PC-9 (cell line): ENCODE data around the gene FSIP2. TPM values are rescaled to one million over a fixed set of nuclear protein-coding genes. Genes with fewer than 3 reads are reported as not detected.

ENCODE experiments used
- Bru-seq: library from RNA; stranded (reverse); fragments of 400-500 nt; gene quantifications from one replicate; lab custom pipeline; 2021; lab: Mats Ljungman, UMichigan
- BruChase-seq, 2 experiments: library from RNA; stranded (reverse); fragments of 400-500 nt; gene quantifications; one replicate each; lab custom pipeline; 2021; lab: Mats Ljungman, UMichigan
- BruUV-seq: library from RNA; stranded (reverse); fragments of 400-500 nt; replicated peaks from 2 replicates; lab custom pipeline; 2021; lab: Mats Ljungman, UMichigan
- CTCF ChIA-PET: fragments of 300-600 bp; sonication (Branson Sonifier 250); formaldehyde crosslinking; loops from one replicate; lab custom pipeline; 2022; ENCODE audit warnings: antibody characterized with exemption; lab: Charles Lee
- POLR2A ChIA-PET: fragments of 300-600 bp; sonication (Branson Sonifier 250); formaldehyde crosslinking; loops from one replicate; lab custom pipeline; 2022; ENCODE audit warnings: antibody characterized with exemption; ENCODE audit not compliant: unreplicated experiment; lab: Charles Lee
- DNase-seq, 2 experiments: peaks; one replicate each; pipeline versions ENCODE4 v3.0.0 to v3.0.0-alpha.2; 2015 to 2022; ENCODE audit warnings: mixed read lengths in 1 of 2
- H2AFZ ChIP-seq: fragments of 200-600 bp; sonication (generic); 2 replicates; pipeline ENCODE4 v1.8.1; 2017; ENCODE audit warnings: antibody characterized with exemption
- H3F3A ChIP-seq: fragments of 200-600 bp; sonication (generic); 2 replicates; pipeline ENCODE4 v1.8.1; 2017; ENCODE audit warnings: antibody characterized with exemption, mild to moderate bottlenecking, low read depth; ENCODE audit not compliant: insufficient read depth
- H3K27ac ChIP-seq: fragments of 200-600 bp; sonication (generic); 2 replicates; pipeline ENCODE4 v1.6.1; 2016; ENCODE audit warnings: mixed run types
- H3K27me3 ChIP-seq: fragments of 200-600 bp; sonication (generic); 2 replicates; pipeline ENCODE4 v1.6.1; 2016; ENCODE audit warnings: low read depth, mixed run types; ENCODE audit not compliant: insufficient read depth
- H3K36me3 ChIP-seq: fragments of 200-600 bp; sonication (generic); 2 replicates; pipeline ENCODE4 v1.6.1; 2016; ENCODE audit warnings: low read depth, mixed run types
- H3K4me1 ChIP-seq: fragments of 200-600 bp; sonication (generic); replicated peaks from 2 replicates; pipeline ENCODE4 v1.6.1; 2016; ENCODE audit warnings: mixed run types; ENCODE audit not compliant: insufficient read depth
- H3K4me2 ChIP-seq: fragments of 200-600 bp; sonication (generic); 2 replicates; pipeline ENCODE4 v1.6.1; 2017; ENCODE audit warnings: mixed run types
- H3K4me3 ChIP-seq: fragments of 200-600 bp; sonication (generic); 2 replicates; pipeline ENCODE4 v1.6.1; 2016; ENCODE audit warnings: mixed run types
- H3K79me2 ChIP-seq: fragments of 200-600 bp; sonication (generic); 2 replicates; pipeline ENCODE4 v1.6.1; 2017; ENCODE audit warnings: low read depth, mixed run types
- H3K9me2 ChIP-seq: fragments of 200-600 bp; sonication (generic); 2 replicates; pipeline ENCODE4 v1.8.1; 2017; ENCODE audit warnings: mild to moderate bottlenecking; ENCODE audit not compliant: insufficient read depth
- H3K9me3 ChIP-seq: fragments of 200-600 bp; sonication (generic); 2 replicates; pipeline ENCODE4 v1.8.1; 2016; ENCODE audit warnings: low read depth; ENCODE audit not compliant: insufficient read depth
- H4K20me1 ChIP-seq: fragments of 200-600 bp; sonication (generic); 2 replicates; pipeline ENCODE4 v1.8.1; 2017; ENCODE audit not compliant: insufficient read depth
- EZH2 ChIP-seq: fragments of 200-600 bp; sonication (generic); IDR thresholded peaks from 2 replicates; pipeline ENCODE4 v1.8.0; 2017; ENCODE audit warnings: antibody characterized with exemption, low read depth
- intact Hi-C: fragments of 100-400 bp; cut with micrococcal nuclease; formaldehyde crosslinking; loops from one replicate; pipeline ENCODE4 v1.10.0; 2022; ENCODE audit not compliant: unreplicated experiment
- long read RNA-seq: library from polyadenylated mRNA; stranded (forward); transcript quantifications from one replicate; pipeline ENCODE4 v2.0.0, GENCODE V29; 2022
- total RNA-seq: library from RNA; stranded (reverse); gene quantifications from 2 replicates; pipeline ENCODE4 v1.2.3, GENCODE V29; 2021
- TF ChIP-seq, protein P1 (sequence below): fragments of 200-600 bp; sonication (generic); conservative IDR thresholded peaks from 2 replicates; pipeline ENCODE4 v1.6.1; 2017; ENCODE audit warnings: mixed run types, antibody characterized with exemption, mild to moderate bottlenecking, moderate library complexity

Gene FSIP2, protein sequence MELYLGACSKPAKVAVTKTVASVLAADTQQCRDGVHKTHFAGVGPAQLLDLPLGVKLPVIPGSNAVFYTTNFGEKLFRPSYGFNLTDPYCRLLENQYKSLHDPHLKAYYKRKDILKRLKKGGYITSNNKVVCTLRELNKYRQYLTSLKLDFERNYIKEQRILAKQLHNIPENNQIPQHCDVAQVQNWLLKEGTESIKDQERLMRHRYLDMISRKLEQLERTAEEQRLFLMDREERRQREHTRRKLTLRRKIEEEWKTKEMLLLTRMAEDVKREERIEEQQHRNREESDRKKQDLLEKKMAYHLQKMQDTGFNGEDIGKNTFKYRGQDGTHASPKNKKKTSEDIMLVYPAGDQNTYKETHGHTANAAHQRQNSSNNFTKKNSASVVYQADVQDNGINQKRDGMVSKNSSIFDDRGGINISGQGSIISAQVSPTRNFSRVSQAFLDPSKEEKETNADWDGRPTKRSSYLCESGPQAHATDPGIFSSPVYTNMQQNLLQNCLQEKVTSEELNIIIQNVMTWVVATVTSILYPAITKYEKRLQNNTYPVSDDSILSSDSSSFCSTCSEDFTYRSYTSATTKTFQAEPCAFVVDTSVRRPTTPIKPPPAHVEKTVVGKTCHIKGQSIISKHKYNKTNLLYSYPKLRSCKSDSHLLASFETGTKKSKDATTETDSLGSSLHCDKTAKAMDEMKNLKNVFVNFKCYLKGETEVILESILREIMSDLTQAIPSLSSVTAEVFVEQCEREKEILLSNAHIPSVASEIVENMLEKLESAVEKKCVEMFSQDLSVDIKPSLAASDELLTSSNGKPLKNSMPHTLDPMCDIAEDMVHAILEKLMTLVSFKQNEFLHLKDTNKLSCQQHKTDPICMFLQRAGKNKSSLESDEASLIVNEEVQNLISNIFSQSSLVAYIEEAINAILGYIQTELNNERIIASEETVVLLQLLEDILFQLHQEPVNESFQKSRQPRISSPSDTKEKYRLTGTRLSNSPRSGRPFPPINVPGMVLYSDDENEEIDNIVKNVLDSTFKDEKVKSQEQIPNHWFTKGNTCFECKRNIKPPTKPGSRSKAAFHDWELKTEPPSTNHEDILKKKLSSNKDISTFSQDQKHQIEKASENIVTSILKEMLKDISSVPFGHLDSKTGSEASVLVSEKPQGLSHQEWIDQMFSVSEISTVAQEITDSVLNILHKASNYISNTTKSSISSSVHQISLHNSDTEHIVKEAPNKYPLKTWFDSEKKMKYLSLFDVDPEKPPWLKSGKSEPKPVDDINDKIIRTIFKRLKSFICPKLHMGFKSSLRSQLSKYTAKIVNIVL (N-terminal part only)
- total RNA-seq (0.22 and 0.63 TPM in 2 replicates), Bru-seq, nascent RNA (percentile 18 among the genes with signal in this experiment), BruChase-seq, experiment 1, labeled RNA remaining after a 2-hour chase (percentile 19 among the genes with signal in this experiment), BruChase-seq, experiment 2, labeled RNA remaining after a 6-hour chase (percentile 13 among the genes with signal in this experiment)
- long read RNA-seq, partial matches to known transcripts: 0 of 1 reads
- long read RNA-seq, other reads (novel, unspliced or antisense): 1 of 1 reads

DNA sequence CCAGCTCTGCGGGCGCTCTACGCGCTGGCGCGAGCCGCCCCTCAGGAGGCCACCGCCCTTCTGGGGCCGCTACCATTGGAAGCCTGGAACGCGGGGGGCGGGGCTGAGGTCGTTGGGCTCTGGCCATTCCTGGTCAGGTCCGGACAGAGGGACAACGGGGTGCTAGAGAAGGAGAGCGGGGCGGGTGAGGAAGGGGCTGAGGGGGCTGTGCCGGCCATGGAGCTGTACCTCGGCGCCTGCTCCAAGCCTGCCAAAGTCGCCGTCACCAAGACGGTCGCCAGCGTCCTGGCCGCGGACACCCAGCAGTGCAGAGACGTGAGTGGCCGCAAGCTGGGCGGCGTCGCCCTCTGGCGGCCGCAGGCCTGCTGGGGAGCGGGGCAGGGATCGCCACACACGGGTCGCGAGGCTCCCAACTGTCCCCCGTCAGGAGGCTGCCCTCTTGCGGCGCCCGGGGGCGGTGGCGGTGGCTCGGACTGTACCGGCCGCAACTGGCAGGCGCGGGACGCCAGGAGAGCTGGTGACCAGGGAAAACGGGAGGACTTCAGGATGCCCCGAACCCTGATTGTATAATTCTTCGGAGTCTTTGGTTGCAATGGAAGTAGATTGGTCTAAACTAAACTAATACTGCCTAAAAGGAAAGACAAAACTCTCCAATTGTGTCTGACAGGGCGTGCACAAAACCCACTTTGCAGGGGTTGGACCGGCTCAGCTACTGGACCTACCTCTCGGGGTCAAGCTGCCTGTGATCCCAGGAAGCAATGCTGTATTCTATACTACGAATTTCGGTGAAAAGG is at the start of gene FSIP2:
FSIP2 (plus strand) TSS at position 126 of the 794 bp plus-strand sequence; CDS start at position 217, 91 bp downstream.
- no peak within 1 kb of the TSS for H3K27ac ChIP-seq
- H3F3A ChIP-seq: no peaks in the 10 kb centered on the region
- no peaks in the 10 kb centered on the region for H4K20me1 ChIP-seq
- no peak within 1 kb of the TSS for H3K4me3 ChIP-seq
- ChIA-PET CTCF (no interaction called here), POLR2A (no interaction called here)
- H3K4me1 ChIP-seq: no peaks in the 10 kb centered on the region
- intact Hi-C loops: no loop called here
- H3K9me3 ChIP-seq: no peaks in the 10 kb centered on the region
- H3K79me2 ChIP-seq: no peaks in the 10 kb centered on the region
- no peaks in the 10 kb centered on the region for H3K36me3 ChIP-seq
- TF ChIP-seq, protein P1, sequence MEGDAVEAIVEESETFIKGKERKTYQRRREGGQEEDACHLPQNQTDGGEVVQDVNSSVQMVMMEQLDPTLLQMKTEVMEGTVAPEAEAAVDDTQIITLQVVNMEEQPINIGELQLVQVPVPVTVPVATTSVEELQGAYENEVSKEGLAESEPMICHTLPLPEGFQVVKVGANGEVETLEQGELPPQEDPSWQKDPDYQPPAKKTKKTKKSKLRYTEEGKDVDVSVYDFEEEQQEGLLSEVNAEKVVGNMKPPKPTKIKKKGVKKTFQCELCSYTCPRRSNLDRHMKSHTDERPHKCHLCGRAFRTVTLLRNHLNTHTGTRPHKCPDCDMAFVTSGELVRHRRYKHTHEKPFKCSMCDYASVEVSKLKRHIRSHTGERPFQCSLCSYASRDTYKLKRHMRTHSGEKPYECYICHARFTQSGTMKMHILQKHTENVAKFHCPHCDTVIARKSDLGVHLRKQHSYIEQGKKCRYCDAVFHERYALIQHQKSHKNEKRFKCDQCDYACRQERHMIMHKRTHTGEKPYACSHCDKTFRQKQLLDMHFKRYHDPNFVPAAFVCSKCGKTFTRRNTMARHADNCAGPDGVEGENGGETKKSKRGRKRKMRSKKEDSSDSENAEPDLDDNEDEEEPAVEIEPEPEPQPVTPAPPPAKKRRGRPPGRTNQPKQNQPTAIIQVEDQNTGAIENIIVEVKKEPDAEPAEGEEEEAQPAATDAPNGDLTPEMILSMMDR: no peak
- TF ChIP-seq EZH2: no peak
- DNase-seq: no peak
- no TSS peak for BruUV-seq
- no peak within 1 kb of the TSS for H3K4me2 ChIP-seq
- H2AFZ ChIP-seq: no peak within 1 kb of the TSS
- no peaks in the 10 kb centered on the region for H3K9me2 ChIP-seq
- H3K27me3 ChIP-seq: no peaks in the 10 kb centered on the region

- no peaks in the 10 kb centered on the region for H3K9me3 ChIP-seq
- no peaks in the 10 kb centered on the region for H4K20me1 ChIP-seq
- no peak overlapping the region for H3K4me3 ChIP-seq
- no peaks in the 10 kb centered on the region for H3K36me3 ChIP-seq
- intact Hi-C loops: no loop called here
- TF ChIP-seq EZH2: no peak
- TF ChIP-seq, protein P1: no peak
- H3K27ac ChIP-seq: no peak overlapping the region
- no peaks in the 10 kb centered on the region for H3K9me2 ChIP-seq
- BruUV-seq: no TSS peak
- no peaks in the 10 kb centered on the region for H3F3A ChIP-seq
- POLR2A ChIA-PET: no interaction called here
- H3K27me3 ChIP-seq: no peaks in the 10 kb centered on the region
- H3K4me1 ChIP-seq: no peaks in the 10 kb centered on the region
- no peak overlapping the region for H2AFZ ChIP-seq
- H3K4me2 ChIP-seq: no peak overlapping the region
- CTCF ChIA-PET: no interaction called here
- DNase-seq: no peak
- H3K79me2 ChIP-seq: no peaks in the 10 kb centered on the region
Measured at GRCh38 chr2:185689906-185690539, 48.6 kb upstream of the FSIP2 start.
